Measurements from ENCODE around the gene RAPGEF2. TPM values are rescaled to one million over a fixed set of nuclear protein-coding genes. Genes with fewer than 3 reads are reported as not detected.

RAPGEF2 gene
- total RNA-seq, 1 donor from 2014 or later = 32.4 TPM

- Histone ChIP-seq H3K4me1 (peaks cover under 1% of the 10 kb centered on the region), H3K27ac (no peak overlapping the region), H3K36me3 (peaks cover 0 to 49% of the 10 kb centered on the region in 2 donors), H3K4me3 (no peak overlapping the region), H3K27me3 (no peaks in the 10 kb centered on the region), H3K9me3 (no peaks in the 10 kb centered on the region)
- intact Hi-C loops (cut with DNase I) = no loop called here
- DNase-seq (ENCODE audit: extremely low spot score in 2 of 2) = no peak
- TF ChIP-seq POLR2A (IDR thresholded peaks at IDR 0.05) = no peak
- TF ChIP-seq CTCF (IDR thresholded peaks at IDR 0.05) = no peak
- TF ChIP-seq POLR2AphosphoS5 (IDR thresholded peaks at IDR 0.05; ENCODE audit: insufficient read depth in 1 of 2, low read depth in 1 of 2) = no peak
These were observed 250.7 kb downstream of the RAPGEF2 start for GRCh38 chr4:159353422-159354116.

- TF ChIP-seq POLR2AphosphoS5 (IDR thresholded peaks at IDR 0.05; ENCODE audit: insufficient read depth in 1 of 2, low read depth in 1 of 2) (no peak), POLR2A (IDR thresholded peaks at IDR 0.05) (no peak), CTCF (IDR thresholded peaks at IDR 0.05) (no peak)
- Histone ChIP-seq H3K4me1 (peaks cover 7% of the 10 kb centered on the region), H3K36me3 (peaks cover 0 to 51% of the 10 kb centered on the region in 2 donors), H3K27ac (no peak overlapping the region), H3K9me3 (no peaks in the 10 kb centered on the region), H3K4me3 (no peak overlapping the region), H3K27me3 (no peaks in the 10 kb centered on the region)
- DNase-seq (ENCODE audit: extremely low spot score in 2 of 2) = no peak
- intact Hi-C loops (cut with DNase I) = no loop called here
These were observed 252.6 kb downstream of the RAPGEF2 start for GRCh38 chr4:159355466-159355865.

GRCh38 chr4:159357350-159357749 lies 254.5 kb downstream of the RAPGEF2 start:
- H3K27me3 ChIP-seq = no peaks in the 10 kb centered on the region
- intact Hi-C loops (cut with DNase I) = no loop called here
- peaks cover 0 to 40% of the 10 kb centered on the region in 2 donors for H3K36me3 ChIP-seq
- no peak for DNase-seq (ENCODE audit: extremely low spot score in 2 of 2)
- H3K4me3 ChIP-seq = no peak overlapping the region
- H3K4me1 ChIP-seq = peaks cover 7% of the 10 kb centered on the region
- TF ChIP-seq CTCF (IDR thresholded peaks at IDR 0.05) (no peak), POLR2A (IDR thresholded peaks at IDR 0.05) (no peak), POLR2AphosphoS5 (IDR thresholded peaks at IDR 0.05; ENCODE audit: insufficient read depth in 1 of 2, low read depth in 1 of 2) (no peak)
- H3K9me3 ChIP-seq = no peaks in the 10 kb centered on the region
- H3K27ac ChIP-seq = no peak overlapping the region

- no peak for DNase-seq (ENCODE audit: extremely low spot score in 2 of 2)
- intact Hi-C loops (cut with DNase I) = no loop called here
- H3K27me3 ChIP-seq = no peaks in the 10 kb centered on the region
- no peaks in the 10 kb centered on the region for H3K9me3 ChIP-seq
- H3K4me3 ChIP-seq = no peak overlapping the region
- H3K36me3 ChIP-seq = peaks cover 0 to 31% of the 10 kb centered on the region in 2 donors
- no peak for TF ChIP-seq CTCF (IDR thresholded peaks at IDR 0.05)
- no peak for TF ChIP-seq POLR2AphosphoS5 (IDR thresholded peaks at IDR 0.05; ENCODE audit: insufficient read depth in 1 of 2, low read depth in 1 of 2)
- TF ChIP-seq POLR2A (IDR thresholded peaks at IDR 0.05) = no peak
- H3K4me1 ChIP-seq = peaks cover 7% of the 10 kb centered on the region
- H3K27ac ChIP-seq = peak overlapping the region; percentile 21
These were observed 255.3 kb downstream of the RAPGEF2 start for GRCh38 chr4:159358226-159358625.

- intact Hi-C loops (cut with DNase I) = no loop called here
- Histone ChIP-seq H3K27me3 (no peaks in the 10 kb centered on the region), H3K27ac (no peak overlapping the region), H3K4me1 (peaks cover 7% of the 10 kb centered on the region), H3K4me3 (no peak overlapping the region), H3K9me3 (no peaks in the 10 kb centered on the region), H3K36me3 (peaks cover 0 to 18% of the 10 kb centered on the region in 2 donors)
- TF ChIP-seq POLR2AphosphoS5 (IDR thresholded peaks at IDR 0.05; ENCODE audit: insufficient read depth in 1 of 2, low read depth in 1 of 2) (no peak), CTCF (IDR thresholded peaks at IDR 0.05) (no peak), POLR2A (IDR thresholded peaks at IDR 0.05) (no peak)
- DNase-seq (ENCODE audit: extremely low spot score in 2 of 2) = no peak
These were observed 257.7 kb downstream of the RAPGEF2 start for GRCh38 chr4:159360549-159360948.
